AG04450 (cell line): ENCODE data around the gene MICAL3. TPM values are rescaled to one million over a fixed set of nuclear protein-coding genes. Genes with fewer than 3 reads are reported as not detected.

Experiments used
- CTCF ChIA-PET: fragments of 300-600, 350-600 bp; formaldehyde crosslinking; extraction: SDS; loops from one replicate; lab custom pipeline; 2022; ENCODE audit warnings: antibody characterized with exemption, inconsistent platforms; lab: Charles Lee
- POLR2A ChIA-PET: fragments of 350-600 bp; formaldehyde crosslinking; extraction: SDS; loops from one replicate; lab custom pipeline; 2021; ENCODE audit warnings: antibody characterized with exemption, inconsistent platforms; lab: Yijun Ruan, JAX
- DNase-seq: peaks from one replicate; pipeline ENCODE4 v3.0.0-alpha.2; 2011; ENCODE audit warnings: low read depth, low spot score
- H3K27ac ChIP-seq: one replicate; pipeline ENCODE4 v1.5.1; 2012; ENCODE audit warnings: low read depth, low read length, control low read depth
- H3K27me3 ChIP-seq: one replicate; pipeline ENCODE4 v1.6.0; 2012; ENCODE audit warnings: low read length; ENCODE audit not compliant: control insufficient read depth, insufficient read depth
- H3K4me3 ChIP-seq: 2 replicates; pipeline ENCODE4 v1.5.1; 2011; ENCODE audit warnings: mild to moderate bottlenecking, low read depth, low read length, control low read depth
- H3K9me3 ChIP-seq: 2 replicates; pipeline ENCODE4 v1.5.1; 2012; ENCODE audit warnings: low read length; ENCODE audit not compliant: control insufficient read depth, insufficient read depth
- CTCF ChIP-seq: IDR thresholded peaks from 2 replicates; pipeline ENCODE4 v1.5.1; 2011; ENCODE audit warnings: low read depth, low read length, control low read depth, inconsistent platforms
- polyA plus RNA-seq: library from polyadenylated mRNA; depleted of rRNA; stranded (reverse); fragments of >200 nt; gene quantifications from 2 replicates; pipeline ENCODE4 v1.2.3, GENCODE V29; 2011

The MICAL3 gene
- polyA plus RNA-seq, 1 experiment: 17.8 TPM

DNA sequence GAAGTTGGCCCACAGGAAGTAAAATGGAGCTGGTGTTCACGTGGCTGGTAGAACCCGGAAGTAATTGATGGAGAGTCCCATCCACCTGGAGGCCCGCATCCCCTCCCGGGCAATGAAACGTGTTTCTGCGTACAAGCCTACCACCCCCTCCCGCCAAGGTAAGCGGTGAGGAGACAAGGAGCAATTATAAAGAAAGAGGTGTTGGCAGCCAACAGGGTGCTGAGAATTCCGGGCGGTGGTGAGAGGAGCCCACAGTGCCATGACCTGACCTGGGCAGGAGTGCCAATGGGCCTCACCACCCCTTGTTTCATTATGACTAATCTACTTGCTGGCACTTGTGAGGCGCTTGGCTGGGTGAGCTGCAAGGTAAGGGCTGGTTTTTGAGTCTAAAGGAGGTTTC lies 166.3 kb downstream of the MICAL3 start:
- POLR2A ChIA-PET: no interaction called here
- no peak for TF ChIP-seq CTCF
- CTCF ChIA-PET: interaction anchor here (1.4 kb wide), 1 partner anchor 218 kb away, joined by 3 read pairs; no protein-coding TSS in a partner anchor

GRCh38 chr22:17855572-17856290 lies 168.6 kb downstream of the MICAL3 start:
- Histone ChIP-seq H3K4me3 (no peak overlapping the region), H3K9me3 (no peaks in the 10 kb centered on the region), H3K27me3 (no peaks in the 10 kb centered on the region), H3K27ac (no peak overlapping the region)
- ChIA-PET POLR2A (no interaction called here), CTCF (interaction anchor here (0.5 to 1.5 kb wide), 3 partner anchors 26 to 221 kb away, joined by 3 to 6 read pairs (median 5); no protein-coding TSS in a partner anchor)
- no peak for DNase-seq
- TF ChIP-seq CTCF: no peak

More for the DNA sequence above, 166.3 kb downstream of the MICAL3 start:
- H3K4me3 ChIP-seq: no peak overlapping the region
- H3K27me3 ChIP-seq: no peaks in the 10 kb centered on the region
- no peaks in the 10 kb centered on the region for H3K9me3 ChIP-seq
- DNase-seq: no peak
- no peak overlapping the region for H3K27ac ChIP-seq

GRCh38 chr22:17853073-17853472 lies 171.3 kb downstream of the MICAL3 start:
- no peaks in the 10 kb centered on the region for H3K9me3 ChIP-seq
- H3K4me3 ChIP-seq: no peak overlapping the region
- no peaks in the 10 kb centered on the region for H3K27me3 ChIP-seq
- POLR2A ChIA-PET: no interaction called here
- no peak for TF ChIP-seq CTCF
- CTCF ChIA-PET: interaction anchor here (1.4 to 1.6 kb wide), 2 partner anchors 32 to 223 kb away, joined by 3 to 9 read pairs; no protein-coding TSS in a partner anchor
- H3K27ac ChIP-seq: no peak overlapping the region
- no peak for DNase-seq

DNA sequence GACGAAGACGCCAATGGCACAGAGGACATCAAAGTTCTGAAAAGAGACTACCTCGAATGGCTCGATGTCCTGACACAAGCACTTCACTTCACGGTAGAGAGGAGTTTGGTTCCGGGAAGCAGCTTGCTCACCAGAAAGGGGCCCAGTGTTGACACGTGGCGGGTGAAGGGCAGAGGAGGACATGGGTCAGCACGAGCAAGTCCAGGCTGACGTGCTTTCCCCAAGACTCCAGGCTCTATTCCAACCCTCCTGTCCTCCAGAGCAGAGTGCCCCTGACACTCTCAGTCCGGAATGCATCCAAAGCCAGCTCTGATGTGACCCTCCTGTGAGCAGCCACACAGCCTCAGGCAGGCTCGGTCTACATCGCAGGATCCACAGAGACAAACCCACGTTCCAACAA lies 172.6 kb downstream of the MICAL3 start:
- ChIA-PET CTCF (interaction anchor here (1.4 kb wide), 1 partner anchor 30 kb away, joined by 3 read pairs; no protein-coding TSS in a partner anchor), POLR2A (no interaction called here)
- no peak for TF ChIP-seq CTCF
- DNase-seq: no peak
- H3K27ac ChIP-seq: no peak overlapping the region
- H3K9me3 ChIP-seq: no peaks in the 10 kb centered on the region
- no peak overlapping the region for H3K4me3 ChIP-seq
- H3K27me3 ChIP-seq: no peaks in the 10 kb centered on the region
